OCI-LY3 (cell line): Measurements from ENCODE around the gene SEC23B.
"Not testable (repeated sequence)": the region's sequence is repeated elsewhere in the genome, so short reads cannot be mapped to it uniquely, and the experiment has no call there.

Experiments used
- H2AFZ ChIP-seq: fragments of 200-600, 300-600 bp; shearing (Covaris generic); 2 replicates; pipeline ENCODE4 v1.6.0; 2014; ENCODE audit warnings: antibody characterized with exemption, low read depth, low read length
- H3K27ac ChIP-seq: fragments of 200-600, 300-600 bp; sonication (generic); 2 replicates; pipeline ENCODE4 v1.5.1; 2014; ENCODE audit warnings: mild to moderate bottlenecking, low read length, moderate library complexity, mixed read lengths
- H3K27me3 ChIP-seq: fragments of 200-600, 300-600 bp; sonication (generic); 2 replicates; pipeline ENCODE4 v1.6.1; 2014; ENCODE audit warnings: low read depth, low read length, mixed read lengths
- H3K36me3 ChIP-seq: fragments of 200-600, 300-600 bp; sonication (generic); replicated peaks from 2 replicates; pipeline ENCODE3; 2014; ENCODE audit warnings: low read depth, low read length, mixed read lengths
- H3K4me1 ChIP-seq: fragments of 300-600, 200-600 bp; sonication (generic); 2 replicates; pipeline ENCODE4 v1.6.1; 2014; ENCODE audit warnings: low read length, mixed read lengths
- H3K4me2 ChIP-seq: fragments of 200-600, 300-600 bp; sonication (generic); 2 replicates; pipeline ENCODE4 v1.6.1; 2014; ENCODE audit warnings: low read length, mixed read lengths
- H3K4me3 ChIP-seq: fragments of 300-600, 200-600 bp; sonication (generic); 2 replicates; pipeline ENCODE4 v1.5.1; 2014; ENCODE audit warnings: antibody characterized with exemption, mild to moderate bottlenecking, low read length, moderate library complexity
- H3K79me2 ChIP-seq: fragments of 300-600, 200-600 bp; shearing (Covaris generic); 2 replicates; pipeline ENCODE4 v1.6.1; 2014; ENCODE audit warnings: mild to moderate bottlenecking, low read length, mixed read lengths
- H3K9ac ChIP-seq: fragments of 300-600, 200-600 bp; shearing (Covaris generic); 2 replicates; pipeline ENCODE4 v1.6.0; 2014; ENCODE audit warnings: mild to moderate bottlenecking, low read length, moderate library complexity
- H3K9me3 ChIP-seq: fragments of 200-600, 300-600 bp; shearing (Covaris generic); 2 replicates; pipeline ENCODE4 v1.6.1; 2014; ENCODE audit warnings: low read length, mixed read lengths; ENCODE audit not compliant: insufficient read depth
- H4K20me1 ChIP-seq: fragments of 200-600, 300-600 bp; sonication (generic); 2 replicates; pipeline ENCODE4 v1.6.1; 2016; ENCODE audit warnings: low read length, mixed read lengths; ENCODE audit not compliant: insufficient read depth
- EZH2phosphoT487 ChIP-seq: fragments of 200-600 bp; shearing (Covaris generic); IDR thresholded peaks from 2 replicates; pipeline ENCODE4 v1.6.1; 2018; ENCODE audit warnings: antibody characterized with exemption, mixed run types, low read depth
- TF ChIP-seq, protein P1 (sequence below): fragments of 200-600, 300-600 bp; sonication (generic); IDR thresholded peaks from 2 replicates; pipeline ENCODE4 v1.5.1; 2014; ENCODE audit warnings: antibody characterized with exemption, low read length, low read depth

The SEC23B gene

DNA sequence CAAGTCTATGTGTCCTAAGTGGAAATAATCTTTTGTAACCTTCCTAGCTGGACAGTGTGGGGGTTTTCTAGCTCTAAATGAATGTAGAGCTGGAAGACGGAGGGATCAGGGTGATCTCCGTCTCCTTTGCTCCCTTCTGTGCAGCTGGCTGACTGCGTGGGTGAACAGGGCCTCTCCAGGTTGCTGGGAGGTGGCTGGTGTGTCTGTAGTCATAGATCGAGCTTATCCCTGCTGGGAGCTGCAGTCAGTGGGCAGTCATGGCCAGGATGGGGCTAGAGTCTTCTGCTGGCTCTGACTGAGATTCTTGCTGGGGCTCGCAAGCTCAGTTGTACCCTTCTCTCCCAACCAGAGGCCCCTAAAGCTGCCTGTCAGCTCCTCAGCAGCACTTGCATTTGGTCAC is 6.4 kb downstream of the SEC23B start:
- H3K27ac ChIP-seq, result no peak overlapping the region
- H3K79me2 ChIP-seq, result peaks cover 12% of the 10 kb centered on the region
- no peak overlapping the region for H2AFZ ChIP-seq
- no peaks in the 10 kb centered on the region for H4K20me1 ChIP-seq
- H3K4me2 ChIP-seq, result no peak overlapping the region
- no peaks in the 10 kb centered on the region for H3K27me3 ChIP-seq
- H3K9me3 ChIP-seq, result no peaks in the 10 kb centered on the region
- no peak overlapping the region for H3K4me3 ChIP-seq
- TF ChIP-seq, protein P1, sequence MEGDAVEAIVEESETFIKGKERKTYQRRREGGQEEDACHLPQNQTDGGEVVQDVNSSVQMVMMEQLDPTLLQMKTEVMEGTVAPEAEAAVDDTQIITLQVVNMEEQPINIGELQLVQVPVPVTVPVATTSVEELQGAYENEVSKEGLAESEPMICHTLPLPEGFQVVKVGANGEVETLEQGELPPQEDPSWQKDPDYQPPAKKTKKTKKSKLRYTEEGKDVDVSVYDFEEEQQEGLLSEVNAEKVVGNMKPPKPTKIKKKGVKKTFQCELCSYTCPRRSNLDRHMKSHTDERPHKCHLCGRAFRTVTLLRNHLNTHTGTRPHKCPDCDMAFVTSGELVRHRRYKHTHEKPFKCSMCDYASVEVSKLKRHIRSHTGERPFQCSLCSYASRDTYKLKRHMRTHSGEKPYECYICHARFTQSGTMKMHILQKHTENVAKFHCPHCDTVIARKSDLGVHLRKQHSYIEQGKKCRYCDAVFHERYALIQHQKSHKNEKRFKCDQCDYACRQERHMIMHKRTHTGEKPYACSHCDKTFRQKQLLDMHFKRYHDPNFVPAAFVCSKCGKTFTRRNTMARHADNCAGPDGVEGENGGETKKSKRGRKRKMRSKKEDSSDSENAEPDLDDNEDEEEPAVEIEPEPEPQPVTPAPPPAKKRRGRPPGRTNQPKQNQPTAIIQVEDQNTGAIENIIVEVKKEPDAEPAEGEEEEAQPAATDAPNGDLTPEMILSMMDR, result no peak
- no peak for TF ChIP-seq EZH2phosphoT487
- peaks cover 2% of the 10 kb centered on the region for H3K4me1 ChIP-seq
- H3K9ac ChIP-seq, result no peak overlapping the region
- peaks cover 35% of the 10 kb centered on the region for H3K36me3 ChIP-seq

DNA sequence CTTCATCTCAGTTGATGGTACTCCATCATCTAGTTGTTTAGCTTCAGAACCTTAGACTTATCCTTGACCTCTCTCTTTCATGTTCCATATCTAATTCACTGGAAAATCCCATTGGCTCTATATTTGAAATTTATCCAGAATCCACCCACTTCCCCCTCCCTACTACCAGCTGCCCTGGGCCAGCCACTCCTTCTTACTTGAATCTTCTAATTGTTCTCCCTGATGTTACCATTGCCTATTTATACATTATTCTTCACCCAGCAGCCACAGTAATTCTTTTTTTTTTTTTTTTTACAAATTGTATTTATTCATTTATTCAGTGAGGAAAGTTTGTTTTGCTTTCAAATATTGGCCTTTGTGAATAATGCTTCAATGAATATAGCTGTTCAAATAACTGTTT is 8.2 kb downstream of the SEC23B start:
- no peak overlapping the region for H3K9ac ChIP-seq
- H3K79me2 ChIP-seq, result no peaks in the 10 kb centered on the region; the same call in 1 of the 2 replicates
- no peak overlapping the region for H3K27ac ChIP-seq
- H3K4me3 ChIP-seq, result no peak overlapping the region
- no peaks in the 10 kb centered on the region for H3K27me3 ChIP-seq
- H3K4me2 ChIP-seq, result no peak overlapping the region
- H4K20me1 ChIP-seq, result no peaks in the 10 kb centered on the region
- H3K36me3 ChIP-seq, result peaks cover 21% of the 10 kb centered on the region
- no peaks in the 10 kb centered on the region for H3K4me1 ChIP-seq
- H2AFZ ChIP-seq, result no peak overlapping the region
- no peak for TF ChIP-seq EZH2phosphoT487
- TF ChIP-seq, protein P1, result no peak
- no peaks in the 10 kb centered on the region for H3K9me3 ChIP-seq

DNA sequence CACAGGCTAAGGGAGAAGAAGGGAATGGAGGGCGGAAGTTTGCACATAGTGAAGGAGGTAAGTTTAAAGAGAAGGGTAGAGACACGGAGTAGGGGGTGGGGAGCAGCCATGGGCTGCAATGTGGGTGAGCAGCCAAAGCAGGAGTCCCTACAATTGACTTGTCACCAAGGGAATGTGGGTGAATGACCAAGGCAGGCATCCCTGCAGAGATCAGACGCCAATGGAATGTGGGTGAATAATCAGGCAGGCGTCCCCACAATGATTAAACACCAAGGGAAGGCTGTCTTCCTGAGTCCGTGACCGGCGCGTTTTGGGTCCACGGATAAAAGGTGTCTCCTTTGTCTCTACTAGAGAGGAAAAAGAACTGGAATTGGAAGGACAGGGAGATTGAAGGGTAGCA is 14.3 kb downstream of the SEC23B start:
- H4K20me1 ChIP-seq, result not testable (repeated sequence)
- H3K36me3 ChIP-seq, result peaks cover 29% of the 10 kb centered on the region

DNA sequence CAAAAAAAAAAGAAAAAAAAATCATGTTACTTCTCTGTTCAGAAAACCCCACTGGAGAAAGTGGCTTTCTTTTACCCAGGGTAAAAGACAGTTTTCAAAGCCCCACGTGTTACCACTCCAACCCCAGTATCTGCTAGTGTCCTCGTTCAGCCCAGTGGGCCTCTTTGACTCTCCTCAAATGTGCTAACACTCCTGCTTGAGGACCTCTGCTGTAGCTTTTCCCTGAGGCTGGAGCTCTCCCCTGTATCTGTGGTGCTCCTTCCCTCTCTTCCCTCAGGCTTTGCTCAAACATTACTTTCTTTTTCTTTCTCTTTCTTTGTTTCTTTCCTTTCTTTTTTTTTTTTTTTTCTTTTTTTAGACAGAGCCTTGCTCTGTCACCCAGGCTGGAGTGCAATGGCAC is 15.3 kb downstream of the SEC23B start:
- Histone ChIP-seq H3K4me3 (no peak overlapping the region), H3K4me2 (no peak overlapping the region), H3K79me2 (no peaks in the 10 kb centered on the region), H4K20me1 (no peaks in the 10 kb centered on the region), H3K27ac (no peak overlapping the region), H3K9ac (no peak overlapping the region), H3K9me3 (no peaks in the 10 kb centered on the region), H3K36me3 (peaks cover 38% of the 10 kb centered on the region), H3K27me3 (no peaks in the 10 kb centered on the region), H3K4me1 (no peaks in the 10 kb centered on the region), H2AFZ (no peak overlapping the region)
- TF ChIP-seq EZH2phosphoT487, result no peak
- TF ChIP-seq, protein P1, result no peak

More for the DNA sequence above, 14.3 kb downstream of the SEC23B start:
- not testable (repeated sequence) for H3K27ac ChIP-seq, H3K4me3 ChIP-seq, H3K27me3 ChIP-seq, H3K4me2 ChIP-seq, H3K4me1 ChIP-seq, H3K9ac ChIP-seq, H3K9me3 ChIP-seq, H2AFZ ChIP-seq, H3K79me2 ChIP-seq

DNA sequence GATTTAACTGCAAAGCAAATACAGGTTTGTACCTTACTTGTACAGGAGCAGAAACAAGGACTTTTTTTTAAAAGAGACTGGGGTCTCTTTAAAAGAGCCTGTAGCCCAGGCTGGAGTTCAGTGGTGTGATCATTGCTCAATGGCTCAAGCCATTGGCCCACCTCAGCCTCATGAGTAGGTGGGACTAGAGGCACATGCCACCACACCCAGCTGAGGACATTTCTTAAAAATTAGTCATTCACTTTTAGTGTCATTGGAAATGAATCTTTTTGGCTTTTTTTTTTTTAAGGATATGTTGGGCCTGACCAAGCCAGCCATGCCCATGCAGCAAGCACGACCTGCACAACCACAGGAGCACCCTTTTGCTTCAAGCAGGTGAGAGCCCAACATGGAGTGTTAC is 16.9 kb downstream of the SEC23B start:
- Histone ChIP-seq H3K36me3 (peaks cover 51% of the 10 kb centered on the region), H4K20me1 (no peaks in the 10 kb centered on the region), H3K9ac (no peak overlapping the region), H3K4me3 (no peak overlapping the region), H2AFZ (no peak overlapping the region), H3K4me2 (no peak overlapping the region), H3K4me1 (no peaks in the 10 kb centered on the region), H3K27me3 (no peaks in the 10 kb centered on the region), H3K27ac (no peak overlapping the region), H3K79me2 (no peaks in the 10 kb centered on the region), H3K9me3 (no peaks in the 10 kb centered on the region)
- no peak for TF ChIP-seq EZH2phosphoT487
- TF ChIP-seq, protein P1, result no peak

DNA sequence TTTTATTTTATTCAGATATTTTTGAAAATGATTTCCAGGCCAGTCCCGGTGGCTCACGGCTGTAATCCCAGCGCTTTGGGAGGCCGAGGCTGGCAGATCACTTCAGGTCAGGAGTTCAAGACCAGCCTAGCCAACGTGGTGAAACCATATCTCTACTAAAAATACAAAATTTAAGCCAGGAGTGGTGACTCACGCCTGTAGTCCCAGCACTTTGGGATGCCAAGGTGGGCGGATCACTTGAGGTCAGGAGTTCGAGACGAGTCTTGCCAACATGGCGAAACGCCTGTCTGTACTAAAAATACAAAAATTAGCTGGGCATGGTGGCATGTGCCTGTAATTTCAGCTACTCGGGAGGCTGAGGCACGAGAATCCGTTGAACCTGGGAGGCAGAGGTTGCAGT is 19.0 kb downstream of the SEC23B start:
- not testable (repeated sequence) for H3K4me3 ChIP-seq, H3K9ac ChIP-seq, H3K79me2 ChIP-seq, H3K4me2 ChIP-seq, H3K9me3 ChIP-seq, H4K20me1 ChIP-seq, H2AFZ ChIP-seq, H3K4me1 ChIP-seq, H3K27me3 ChIP-seq, H3K27ac ChIP-seq
- H3K36me3 ChIP-seq, result peaks cover 64% of the 10 kb centered on the region
